ENCODE measurements around the gene LGALS7B. TPM values are rescaled to one million over a fixed set of nuclear protein-coding genes. Genes with fewer than 3 reads are reported as not detected.

Gene LGALS7B
- total and polyA plus RNA-seq, 2 of the 8 experiments (the other 6 are each of a cell fraction or from before 2014, with no cell fraction given) = 3.6 TPM; not detected in 1

DNA sequence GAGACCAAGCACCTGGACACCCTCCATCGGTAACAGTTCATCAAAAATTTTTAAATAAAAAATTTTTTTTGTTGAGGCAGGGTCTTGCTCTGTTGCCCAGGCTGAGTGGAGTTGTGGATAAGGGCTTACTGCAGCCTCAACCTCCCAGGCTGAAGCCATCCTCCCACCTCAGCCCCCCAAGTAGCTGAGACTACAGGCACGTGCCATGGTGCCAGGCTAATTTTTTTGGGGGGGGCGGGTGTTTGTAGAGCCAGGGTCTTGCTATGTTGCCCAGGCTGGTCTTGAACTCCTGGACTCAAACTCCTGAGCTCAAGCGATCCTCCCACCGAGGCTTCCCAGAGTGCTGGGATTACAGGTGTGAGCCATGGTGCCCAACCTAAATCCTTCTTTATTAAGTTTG is 4.7 kb downstream of the LGALS7B start:
- H3K9me3 ChIP-seq (ENCODE audit: insufficient read depth in 2 of 2, low read depth in 1 of 2, low read length in 1 of 2) = no peaks in the 10 kb centered on the region; a peak in 1 of 4 replicates
- no peak for TF ChIP-seq SP4 (IDR thresholded peaks at IDR 0.05; ENCODE audit: low read length)
- TF ChIP-seq TAF7 (optimal IDR thresholded peaks at IDR 0.05; ENCODE audit: borderline replicate concordance, low read depth, low read length) = no peak
- TF ChIP-seq JUND (IDR thresholded peaks at IDR 0.05; ENCODE audit: low read length) = no peak
- no peak for TF ChIP-seq KDM5A (IDR thresholded peaks at IDR 0.05; ENCODE audit: low read length)
- no peak for TF ChIP-seq CREB1 (IDR thresholded peaks at IDR 0.05)
- peaks cover 0 to 12% (median 3%) of the 10 kb centered on the region in 4 experiments; a peak in 4 of 7 replicates for H3K27me3 ChIP-seq (replicated peaks in 1 of 4; ENCODE audit: control insufficient read depth in 3 of 4, extremely low read depth in 1 of 4, insufficient read depth in 3 of 4, low read length in 3 of 4)
- no peak overlapping the region for H4K5ac ChIP-seq (ENCODE audit: insufficient read length, low read depth, low read length)
- no peak overlapping the region for H4K8ac ChIP-seq (ENCODE audit: extremely low read depth, insufficient read depth, low read length)
- H3K27ac ChIP-seq (ENCODE audit: low read depth, low read length) = no peak overlapping the region
- no peak overlapping the region; a peak in 1 of 4 replicates for H3K4me2 ChIP-seq (ENCODE audit: insufficient read depth in 1 of 2, low read depth in 2 of 2, low read length in 2 of 2)
- H2AFZ ChIP-seq (ENCODE audit: low read length) = no peak overlapping the region
- WGBS, 2 experiments (ENCODE audit: extremely low coverage in 1 of 2, insufficient coverage in 1 of 2, insufficient read length in 1 of 2, insufficient replicate concordance in 2 of 2, low coverage in 1 of 2, low lambda C conversion rate in 2 of 2, missing lambda C conversion rate in 1 of 2) = 88% methylated on average over 5 of the region's 5 CpGs; no CpG with 5 or more reads in 1 of the 2 experiments
- H3K9ac ChIP-seq (replicated peaks in 1 of 4; ENCODE audit: extremely low read depth in 1 of 4, low read depth in 3 of 4, low read length in 3 of 4) = no peak overlapping the region
- no peak overlapping the region for H2AK5ac ChIP-seq (ENCODE audit: low read depth, low read length)
- H2BK15ac ChIP-seq (ENCODE audit: low read length) = no peak overlapping the region
- no peak overlapping the region for H2BK120ac ChIP-seq (replicated peaks; ENCODE audit: low read depth, low read length)
- H3K23ac ChIP-seq (ENCODE audit: insufficient read length) = no peak overlapping the region
- H2BK12ac ChIP-seq (ENCODE audit: low read depth, low read length) = no peak overlapping the region
- no peaks in the 10 kb centered on the region for H4K20me1 ChIP-seq (replicated peaks in 1 of 2; ENCODE audit: control insufficient read depth in 1 of 2, insufficient read depth in 2 of 2, low read length in 2 of 2)
- H3K56ac ChIP-seq (replicated peaks; ENCODE audit: insufficient read length, low read depth, low read length) = no peak overlapping the region
- peaks cover 0 to 2% (median 0%) of the 10 kb centered on the region in 4 experiments; a peak in 1 of 7 replicates for H3K4me1 ChIP-seq (replicated peaks in 1 of 4; ENCODE audit: control insufficient read depth in 3 of 4, insufficient read depth in 4 of 4, low read length in 3 of 4)
- FAIRE-seq (no peak), DNase-seq (ENCODE audit: low read depth in 1 of 2, low spot score in 2 of 2) (no peak)
- ChIA-PET CTCF (ENCODE audit: partially characterized antibody) (interaction anchor here (0.7 to 1.1 kb wide), 3 partner anchors 10 to 24 kb away, joined by 3 to 4 read pairs (median 3); no protein-coding TSS in a partner anchor), POLR2A (ENCODE audit: partially characterized antibody) (no interaction called here)
- H3K14ac ChIP-seq (ENCODE audit: insufficient read length) = no peak overlapping the region
- no peaks in the 10 kb centered on the region for H3K23me2 ChIP-seq (ENCODE audit: low read depth, low read length)
- H4K91ac ChIP-seq (replicated peaks; ENCODE audit: insufficient read length, low read length) = no peak overlapping the region
- H3K36me3 ChIP-seq (ENCODE audit: control insufficient read depth in 2 of 4, insufficient read depth in 4 of 4, low read length in 3 of 4) = no peaks in the 10 kb centered on the region
- no peak overlapping the region for H3K4me3 ChIP-seq (ENCODE audit: extremely low read depth in 1 of 4, insufficient read depth in 2 of 4, low read depth in 3 of 4, low read length in 4 of 4)
- H3K4ac ChIP-seq (replicated peaks; ENCODE audit: insufficient read length, low read depth, low read length) = no peak overlapping the region
- H3K79me1 ChIP-seq (ENCODE audit: low read depth, low read length) = no peaks in the 10 kb centered on the region
- H2BK20ac ChIP-seq (ENCODE audit: low read length) = no peak overlapping the region
- no peaks in the 10 kb centered on the region for H3K79me2 ChIP-seq (ENCODE audit: control insufficient read depth in 1 of 2, insufficient read depth in 2 of 2, low read length in 2 of 2)
- no peak overlapping the region for H3K18ac ChIP-seq (ENCODE audit: extremely low read depth, low read length)
- no peak overlapping the region for H2BK5ac ChIP-seq (ENCODE audit: low read depth, low read length)
